ENCODE data around the gene CDX2. TPM values are rescaled to one million over a fixed set of nuclear protein-coding genes. Genes with fewer than 3 reads are reported as not detected.

CDX2 gene
- total and polyA plus RNA-seq, 4 donors = not detected

- H3K9me3 ChIP-seq (ENCODE audit: control insufficient read depth in 4 of 4, low read length in 3 of 4) = no peaks in the 10 kb centered on the region
- peaks cover 10 to 40% (median 26%) of the 10 kb centered on the region in 4 donors for H3K27me3 ChIP-seq (ENCODE audit: control insufficient read depth in 4 of 4, insufficient read depth in 4 of 4, low read length in 3 of 4)
- H3K9ac ChIP-seq (ENCODE audit: low read depth in 1 of 2, low read length in 2 of 2) = no peak overlapping the region
- DNase-seq (ENCODE audit: low spot score) = no peak
- TF ChIP-seq REST (IDR thresholded peaks at IDR 0.05) = no peak
- TF ChIP-seq SP1 (IDR thresholded peaks at IDR 0.05) = no peak
- no peak for TF ChIP-seq CTCF (IDR thresholded peaks at IDR 0.05; ENCODE audit: low read depth, low read length, missing input control)
- TF ChIP-seq NR2F2 (IDR thresholded peaks at IDR 0.05) = no peak
- TF ChIP-seq RXRA (IDR thresholded peaks at IDR 0.05) = no peak
- no peak for TF ChIP-seq EGR1 (IDR thresholded peaks at IDR 0.05; ENCODE audit: low read depth in 2 of 2)
- TF ChIP-seq FOXA1 (IDR thresholded peaks at IDR 0.05) = no peak
- no peak for TF ChIP-seq TAF1 (conservative IDR thresholded peaks at IDR 0.05)
- no peak for TF ChIP-seq MAX (IDR thresholded peaks at IDR 0.05)
- TF ChIP-seq HNF4G (IDR thresholded peaks at IDR 0.05) = no peak
- 2% methylated on average over 86 of the region's 86 CpGs for WGBS
- no peak overlapping the region for H3K27ac ChIP-seq (ENCODE audit: low read depth in 1 of 2, low read length in 2 of 2)
- H3K4me3 ChIP-seq (ENCODE audit: low read depth in 1 of 3, low read length in 3 of 3) = peak overlapping the region in 1 of 3 donors; percentile 24
- H3K36me3 ChIP-seq (ENCODE audit: control insufficient read depth in 4 of 4, insufficient read depth in 3 of 4, low read depth in 1 of 4, low read length in 3 of 4) = no peaks in the 10 kb centered on the region
- H3K4me1 ChIP-seq (ENCODE audit: control insufficient read depth in 4 of 4, insufficient read depth in 4 of 4, low read length in 3 of 4) = peaks cover 9 to 18% (median 11%) of the 10 kb centered on the region in 4 donors
Measured at GRCh38 chr13:27968316-27969081, 616 bp downstream of the CDX2 start.

GRCh38 chr13:27967736-27968315 lies 1.3 kb downstream of the CDX2 start:
- WGBS = 5% methylated on average over 33 of the region's 33 CpGs
- H3K36me3 ChIP-seq (ENCODE audit: control insufficient read depth in 4 of 4, insufficient read depth in 3 of 4, low read depth in 1 of 4, low read length in 3 of 4) = no peaks in the 10 kb centered on the region
- no peak for DNase-seq (ENCODE audit: low spot score)
- peak overlapping the region in 1 of 3 donors; percentile 24 for H3K4me3 ChIP-seq (ENCODE audit: low read depth in 1 of 3, low read length in 3 of 3)
- H3K4me1 ChIP-seq (ENCODE audit: control insufficient read depth in 4 of 4, insufficient read depth in 4 of 4, low read length in 3 of 4) = peaks cover 9 to 18% (median 11%) of the 10 kb centered on the region in 4 donors
- TF ChIP-seq JUND (IDR thresholded peaks at IDR 0.05) (no peak), GABPA (IDR thresholded peaks at IDR 0.05 in 1 of 2, conservative IDR thresholded peaks at IDR 0.05 in 1 of 2) (no peak), RAD21 (IDR thresholded peaks at IDR 0.05) (no peak), HNF4G (IDR thresholded peaks at IDR 0.05) (no peak), NR2F2 (IDR thresholded peaks at IDR 0.05) (no peak), YY1 (IDR thresholded peaks at IDR 0.05) (no peak), FOXA2 (IDR thresholded peaks at IDR 0.05) (no peak), SP1 (IDR thresholded peaks at IDR 0.05) (no peak)
- H3K27me3 ChIP-seq (ENCODE audit: control insufficient read depth in 4 of 4, insufficient read depth in 4 of 4, low read length in 3 of 4) = peaks cover 10 to 40% (median 26%) of the 10 kb centered on the region in 4 donors
- H3K27ac ChIP-seq (ENCODE audit: low read depth in 1 of 2, low read length in 2 of 2) = no peak overlapping the region
- no peaks in the 10 kb centered on the region for H3K9me3 ChIP-seq (ENCODE audit: control insufficient read depth in 4 of 4, low read length in 3 of 4)
- H3K9ac ChIP-seq (ENCODE audit: low read depth in 1 of 2, low read length in 2 of 2) = no peak overlapping the region
